GM23338 (cell line): ENCODE data around the gene CD82.

ENCODE experiments used
- CTCF ChIP-seq, 2 experiments: fragments of 200-600 bp in 1 of 2; sonication (generic) in 1 of 2; conservative IDR thresholded peaks; 2 replicates each; pipeline versions ENCODE4 v1.5.1 to v1.6.1; 2016 to 2017; ENCODE audit warnings: antibody characterized with exemption in 2 of 2, low read depth in 2 of 2, mild to moderate bottlenecking in 2 of 2, moderate library complexity in 1 of 2
- EZH2phosphoT487 ChIP-seq: fragments of 200-600 bp; sonication (generic); IDR thresholded peaks from one replicate; pipeline ENCODE4 v1.8.1; 2018; ENCODE audit warnings: antibody characterized with exemption; ENCODE audit not compliant: unreplicated experiment

GRCh38 chr11:44657836-44658505 is 92.5 kb downstream of the CD82 start:
- TF ChIP-seq CTCF (conservative IDR thresholded peaks at IDR 0.05; ENCODE audit: low read depth in 2 of 2): no peak
- no peak for TF ChIP-seq EZH2phosphoT487
